Heart right ventricle (tissue), 16 donors: Measurements from ENCODE around the gene ZNF280A. TPM values are rescaled to one million over a fixed set of nuclear protein-coding genes. Genes with fewer than 3 reads are reported as not detected.

Experiments
- ATAC-seq, 8 donors: fragments of 200-7000 bp; cut with Tn5 transposase; one replicate each; pipeline ENCODE4 v1.9.1; 2020; ENCODE audit warnings: mild to moderate bottlenecking in 8 of 8, moderate library complexity in 8 of 8, moderate number of reproducible peaks in 1 of 8
- DNase-seq, 2 donors: peaks; one replicate each; pipeline ENCODE4 v3.0.0-alpha.2; 2020
- H3K27ac ChIP-seq, 10 donors: fragments of 200-600 bp; sonication (generic) in 2 of 10; one replicate each; pipeline versions ENCODE4 v1.5.0 to v1.8.0; 2020 to 2022; ENCODE audit warnings: mild to moderate bottlenecking in 3 of 10
- H3K27me3 ChIP-seq, 7 donors: fragments of 200-600 bp; one replicate each; pipeline ENCODE4 v1.8.0; 2021 to 2022; ENCODE audit warnings: mild to moderate bottlenecking in 2 of 7
- H3K36me3 ChIP-seq, 9 donors: fragments of 200-600 bp; sonication (generic) in 1 of 9; one replicate each; pipeline versions ENCODE4 v1.5.0 to v1.8.0; 2020 to 2022; ENCODE audit warnings: mild to moderate bottlenecking in 2 of 9
- H3K4me1 ChIP-seq, 9 donors: fragments of 200-600 bp; sonication (generic) in 1 of 9; one replicate each; pipeline versions ENCODE4 v1.5.0 to v1.8.0; 2020 to 2022; ENCODE audit warnings: mild to moderate bottlenecking in 4 of 9
- H3K4me3 ChIP-seq, 10 donors: fragments of 200-600 bp; sonication (generic) in 2 of 10; one replicate each; pipeline versions ENCODE4 v1.5.0 to v1.8.0; 2020 to 2022; ENCODE audit warnings: mild to moderate bottlenecking in 7 of 10, moderate library complexity in 2 of 10
- H3K9me3 ChIP-seq, 11 donors: fragments of 200-600 bp in 10 of 11; sonication (generic) in 2 of 11; one replicate each; pipeline versions ENCODE4 v1.5.0 to v1.8.0; 2013 to 2022; ENCODE audit warnings: mild to moderate bottlenecking in 2 of 11, control low read depth in 1 of 11, moderate library complexity in 1 of 11
- CTCF ChIP-seq, 9 donors: fragments of 200-600 bp; sonication (generic) in 2 of 9; IDR thresholded peaks; one replicate each; pipeline versions ENCODE4 v1.5.0 to v1.8.0; 2021 to 2022; ENCODE audit warnings: antibody characterized with exemption in 9 of 9, mild to moderate bottlenecking in 5 of 9, moderate library complexity in 1 of 9
- WGBS, 2 donors: extraction: QIAGEN DNeasy Blood & Tissue Kit; methylation state at CpG; one replicate each; pipeline ENCODE4 v1.1.7; 2013; ENCODE audit warnings: inconsistent platforms in 1 of 2; 5-methylcytosine and 5-hydroxymethylcytosine counted together
- intact Hi-C, 10 donors: fragments of 100-400 bp; cut with DNase I; formaldehyde crosslinking; loops; one replicate each; pipeline versions ENCODE4 v1.11.1 to v1.14.2; 2022
- polyA plus RNA-seq, 2 donors: library from polyadenylated mRNA; stranded (reverse); fragments of 200-250 nt; gene quantifications; one replicate each; pipeline ENCODE4 v1.2.3, GENCODE V29; 2013
- total RNA-seq, 10 donors: library from RNA; stranded (reverse); fragmentation: NEBNext Ultra II Directional in 3 of 10; extraction: Animal tissue kit (Norgen Biotek cat#: 25700) in 3 of 10; gene quantifications; one replicate each; pipeline versions ENCODE4 v1.2.1 to v1.2.4, GENCODE V29; 2021 to 2023
- donor health status: Arrhythmogenic right ventricular cardiomyopathy.
- donor health status: ischemic (EF 13 %, LVEDD 7.1; RV severe dilation, severe dysfunction).
- donor health status: healthy with polysubstance abuse.
- donor health status: DM: no; HTN: yes; CAD: no.
- donor health status: DM: no; HTN: no; CAD: no.
- donor health status: ischemic (EF 25% LVEDD 6.9; RV normal size, moderate dysfunction).
- donor health status: ischemic (EF 25% LVEDD 5.7; RV mildly dilated, moderate dysfunction).
- donor health status: healthy.
- donor health status: DM: yes; HTN: yes; CAD: no.
- donor health status: Ischemic cardiomyopathy.
- donor health status: ischemic (EF 35%, LVEDD 5.7; RV mildly dilated, moderate dysfunction).
- donor health status: nonischemic (EF 11% LVEDD 7.7; RV severe dilation, severe dysfunction).
- donor health status: DM: yes; HTN: yes; CAD: no.
- donor health status: PGD.
- donor health status: ischemic (EF 29% LVEDD 5.4; RV normal size, mild dysfunction).
- donor health status: nonischemic (EF 23%, LVEDD 6.1; RV moderate dilation, normal function).

The ZNF280A gene
- total and polyA plus RNA-seq, 12 donors = not detected

GRCh38 chr22:22558071-22558971 lies 38.3 kb upstream of the ZNF280A start:
- no peak for TF ChIP-seq CTCF (IDR thresholded peaks at IDR 0.05)
- Histone ChIP-seq H3K36me3 (no peaks in the 10 kb centered on the region), H3K9me3 (no peaks in the 10 kb centered on the region), H3K4me1 (peaks cover 0 to 11% (median 0%) of the 10 kb centered on the region in 9 donors), H3K27ac (no peak overlapping the region), H3K4me3 (no peak overlapping the region), H3K27me3 (no peaks in the 10 kb centered on the region)
- intact Hi-C loops = no loop called here
- ATAC-seq (no peak), DNase-seq (no peak)
- WGBS, 2 donors = 84 to 86% methylated on average over 24 to 25 of the region's 25 CpGs

GRCh38 chr22:22556995-22557925 lies 37.2 kb upstream of the ZNF280A start:
- intact Hi-C loops = no loop called here
- H3K4me1 ChIP-seq = peaks cover 0 to 11% (median 0%) of the 10 kb centered on the region in 9 donors
- H3K27ac ChIP-seq = no peak overlapping the region
- no peaks in the 10 kb centered on the region for H3K9me3 ChIP-seq
- no peak for TF ChIP-seq CTCF (IDR thresholded peaks at IDR 0.05)
- no peaks in the 10 kb centered on the region for H3K36me3 ChIP-seq
- ATAC-seq (no peak), DNase-seq (no peak)
- H3K4me3 ChIP-seq = no peak overlapping the region
- 91 to 92% methylated on average over 37 to 38 of the region's 38 CpGs for WGBS, 2 donors
- H3K27me3 ChIP-seq = no peaks in the 10 kb centered on the region

GRCh38 chr22:22556578-22556977 lies 36.5 kb upstream of the ZNF280A start:
- 90% methylated on average over 14 of the region's 14 CpGs for WGBS, 2 donors
- H3K27ac ChIP-seq = no peak overlapping the region
- H3K27me3 ChIP-seq = no peaks in the 10 kb centered on the region
- TF ChIP-seq CTCF (IDR thresholded peaks at IDR 0.05) = no peak
- no peaks in the 10 kb centered on the region for H3K9me3 ChIP-seq
- intact Hi-C loops = no loop called here
- ATAC-seq (no peak), DNase-seq (no peak)
- H3K4me3 ChIP-seq = no peak overlapping the region
- no peaks in the 10 kb centered on the region for H3K36me3 ChIP-seq
- H3K4me1 ChIP-seq = peaks cover 0 to 11% (median 0%) of the 10 kb centered on the region in 9 donors

GRCh38 chr22:22555596-22555995 lies 35.5 kb upstream of the ZNF280A start:
- Histone ChIP-seq H3K36me3 (no peaks in the 10 kb centered on the region), H3K27ac (no peak overlapping the region), H3K4me1 (peaks cover 0 to 11% (median 0%) of the 10 kb centered on the region in 9 donors), H3K27me3 (peaks cover 0 to under 1% (median 0%) of the 10 kb centered on the region in 7 donors), H3K4me3 (no peak overlapping the region), H3K9me3 (no peaks in the 10 kb centered on the region)
- no peak for ATAC-seq
- intact Hi-C loops = no loop called here
- no peak for TF ChIP-seq CTCF (IDR thresholded peaks at IDR 0.05)
- 89 to 94% methylated on average over 9 of the region's 9 CpGs for WGBS, 2 donors
- no peak for DNase-seq
